Measurements from ENCODE around the gene P2RY14.

The P2RY14 gene

GRCh38 chr3:151224268-151224866 lies 54.0 kb downstream of the P2RY14 start:
- peaks cover 48% of the 10 kb centered on the region for H3K4me1 Mint-ChIP-seq
- no peak overlapping the region for H3K27ac Mint-ChIP-seq
- no peaks in the 10 kb centered on the region for H3K27me3 Mint-ChIP-seq
- DNase-seq (no peak), ATAC-seq (no peak)
- H3K9me3 Mint-ChIP-seq = peaks cover 25% of the 10 kb centered on the region in 2 donors
- no peak overlapping the region for H3K4me3 Mint-ChIP-seq

DNA sequence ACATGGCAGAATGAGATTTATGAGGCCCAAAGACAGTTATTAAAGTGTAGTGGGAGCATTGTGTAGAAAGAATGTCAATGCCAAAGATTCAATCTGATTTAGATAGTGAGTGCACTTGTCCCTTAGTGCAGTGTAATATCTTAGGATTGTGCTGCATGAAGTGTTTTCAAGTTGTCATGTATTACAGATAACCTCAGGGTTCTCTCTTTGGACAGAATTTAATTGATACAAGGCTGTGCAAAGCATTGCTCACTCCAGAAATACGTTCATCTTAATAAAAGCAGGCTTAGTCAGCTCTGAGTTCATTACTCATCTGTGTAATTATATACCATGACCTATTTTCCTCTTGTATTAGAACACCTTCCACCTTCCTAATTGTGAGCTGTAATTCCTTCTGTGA lies 59.3 kb downstream of the P2RY14 start:
- Mint-ChIP-seq H3K4me3 (no peak overlapping the region), H3K27ac (no peak overlapping the region), H3K27me3 (no peaks in the 10 kb centered on the region), H3K4me1 (peaks cover 26% of the 10 kb centered on the region), H3K9me3 (peaks cover 25% of the 10 kb centered on the region in 2 donors)
- ATAC-seq (peak; percentile 90), DNase-seq (no peak)

GRCh38 chr3:151218136-151218535 lies 60.2 kb downstream of the P2RY14 start:
- ATAC-seq = no peak
- H3K9me3 Mint-ChIP-seq = peaks cover 22 to 25% of the 10 kb centered on the region in 2 donors
- DNase-seq = no peak
- no peak overlapping the region for H3K27ac Mint-ChIP-seq
- peaks cover 31% of the 10 kb centered on the region for H3K4me1 Mint-ChIP-seq
- no peaks in the 10 kb centered on the region for H3K27me3 Mint-ChIP-seq
- H3K4me3 Mint-ChIP-seq = no peak overlapping the region

GRCh38 chr3:151216641-151217607 lies 61.4 kb downstream of the P2RY14 start:
- Mint-ChIP-seq H3K4me3 (no peak overlapping the region), H3K4me1 (peaks cover 31% of the 10 kb centered on the region), H3K9me3 (peaks cover 11 to 16% of the 10 kb centered on the region in 2 donors), H3K27me3 (no peaks in the 10 kb centered on the region), H3K27ac (no peak overlapping the region)
- no peak for DNase-seq
- no peak for ATAC-seq

GRCh38 chr3:151214459-151214858 lies 63.9 kb downstream of the P2RY14 start:
- Mint-ChIP-seq H3K27ac (no peak overlapping the region), H3K4me1 (peaks cover 53% of the 10 kb centered on the region), H3K27me3 (no peaks in the 10 kb centered on the region), H3K9me3 (no peaks in the 10 kb centered on the region), H3K4me3 (no peak overlapping the region)
- DNase-seq (no peak), ATAC-seq (no peak)

DNA sequence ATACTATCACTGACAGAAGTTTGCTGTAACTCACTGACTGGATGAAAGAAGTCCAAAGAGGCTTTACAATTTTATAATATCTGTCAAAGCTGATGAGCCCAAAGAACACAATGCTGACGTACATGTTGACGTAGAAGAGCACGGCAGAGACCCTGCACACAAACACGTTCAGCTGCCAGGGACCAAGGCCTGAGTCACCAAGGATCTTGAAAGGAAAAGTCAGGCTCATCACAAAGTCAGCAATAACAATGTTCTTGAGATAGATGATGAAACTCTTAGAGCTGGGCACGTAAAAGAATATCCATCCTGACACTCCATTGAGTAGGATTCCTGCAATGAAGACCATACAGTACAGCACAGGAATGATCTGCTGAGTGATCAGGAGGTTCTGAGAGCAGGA lies 64.5 kb downstream of the P2RY14 start:
- Mint-ChIP-seq H3K27me3 (no peaks in the 10 kb centered on the region), H3K27ac (no peak overlapping the region), H3K4me1 (peaks cover 53% of the 10 kb centered on the region), H3K4me3 (no peak overlapping the region), H3K9me3 (no peaks in the 10 kb centered on the region)
- DNase-seq (no peak), ATAC-seq (no peak)

DNA sequence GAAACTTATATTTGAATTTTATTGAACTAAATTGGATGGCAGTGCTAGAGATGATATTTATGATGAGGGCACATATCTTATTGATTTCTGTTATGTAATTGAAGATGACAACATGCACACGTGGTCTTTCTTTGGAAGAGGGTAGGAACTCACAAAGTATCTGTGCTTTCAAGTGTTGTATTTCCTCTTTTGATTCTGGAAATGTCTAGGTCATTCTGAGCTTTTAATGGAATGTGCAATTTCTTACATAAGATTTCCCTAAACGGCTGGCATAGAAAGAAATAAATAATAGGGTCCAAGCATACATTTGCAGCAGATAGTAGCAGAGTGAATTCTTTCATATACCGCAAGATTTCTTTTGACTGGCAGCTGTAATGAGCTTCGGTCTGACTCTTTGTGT lies 65.2 kb downstream of the P2RY14 start:
- H3K27ac Mint-ChIP-seq = no peak overlapping the region
- H3K4me3 Mint-ChIP-seq = no peak overlapping the region
- DNase-seq (no peak), ATAC-seq (no peak)
- peaks cover 59% of the 10 kb centered on the region for H3K4me1 Mint-ChIP-seq
- no peaks in the 10 kb centered on the region for H3K9me3 Mint-ChIP-seq
- no peaks in the 10 kb centered on the region for H3K27me3 Mint-ChIP-seq

GRCh38 chr3:151210676-151211381 lies 67.5 kb downstream of the P2RY14 start:
- Mint-ChIP-seq H3K27me3 (no peaks in the 10 kb centered on the region), H3K4me3 (peak overlapping the region; percentile 70 to 78), H3K27ac (peak overlapping the region; percentile 59 to 77), H3K4me1 (peaks cover 71% of the 10 kb centered on the region), H3K9me3 (no peaks in the 10 kb centered on the region)
- DNase-seq (no peak), ATAC-seq (peak; percentile 63)

DNA sequence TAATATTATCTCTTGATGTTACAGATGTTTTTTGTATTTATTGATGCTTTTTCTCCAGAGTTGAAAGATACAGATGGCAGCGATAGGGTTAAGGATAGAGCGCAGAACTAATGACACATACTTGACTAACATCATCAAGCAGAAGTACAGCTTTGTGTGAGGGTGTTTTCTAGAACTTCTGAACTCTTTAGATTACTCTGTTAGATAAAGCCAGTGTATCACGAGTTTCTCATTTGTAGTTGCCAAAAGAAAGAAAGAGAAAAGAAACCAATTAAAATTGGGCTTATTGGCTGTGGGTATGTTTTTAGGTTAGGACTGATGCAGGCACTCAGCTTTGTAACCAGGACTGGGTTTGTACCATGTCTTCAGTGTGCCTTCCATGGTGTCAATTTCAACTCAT lies 68.7 kb downstream of the P2RY14 start:
- peak; percentile 64 for ATAC-seq
- peak overlapping the region; percentile 32 to 64 for H3K4me3 Mint-ChIP-seq
- H3K4me1 Mint-ChIP-seq = peaks cover 80% of the 10 kb centered on the region
- H3K27me3 Mint-ChIP-seq = no peaks in the 10 kb centered on the region
- no peaks in the 10 kb centered on the region for H3K9me3 Mint-ChIP-seq
- peak overlapping the region; percentile 55 to 92 for H3K27ac Mint-ChIP-seq
- no peak for DNase-seq

GRCh38 chr3:151206201-151206600 lies 72.1 kb downstream of the P2RY14 start:
- no peak for DNase-seq
- H3K27ac Mint-ChIP-seq = peak overlapping the region; percentile 85 to 99
- peaks cover 75% of the 10 kb centered on the region for H3K4me1 Mint-ChIP-seq

DNA sequence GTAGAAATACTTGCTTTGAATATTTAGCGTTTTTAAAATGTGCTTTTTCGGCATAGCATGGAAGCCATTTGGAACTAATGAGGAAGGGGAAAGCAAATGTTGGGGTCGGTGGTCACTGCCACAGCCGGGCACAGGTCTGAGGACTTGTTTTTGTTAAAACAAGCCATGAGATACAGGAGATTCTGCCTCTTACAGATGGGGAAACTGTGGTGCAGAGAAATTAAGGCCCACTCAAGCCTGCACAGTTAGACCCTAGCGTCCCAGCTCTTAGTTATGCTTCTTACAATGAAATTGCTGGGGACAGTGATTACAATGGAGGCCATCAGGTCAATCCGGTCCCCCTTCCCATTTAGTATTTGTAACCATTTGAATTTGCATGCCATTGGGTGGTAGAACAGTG lies 72.9 kb downstream of the P2RY14 start:
- H3K9me3 Mint-ChIP-seq = no peaks in the 10 kb centered on the region
- DNase-seq (no peak), ATAC-seq (no peak)
- H3K4me3 Mint-ChIP-seq = peak overlapping the region; percentile 46 to 83
- H3K27me3 Mint-ChIP-seq = no peaks in the 10 kb centered on the region
- peak overlapping the region; percentile 85 to 99 for H3K27ac Mint-ChIP-seq
- peaks cover 69% of the 10 kb centered on the region for H3K4me1 Mint-ChIP-seq

More at GRCh38 chr3:151206201-151206600, 72.1 kb downstream of the P2RY14 start:
- H3K9me3 Mint-ChIP-seq = no peaks in the 10 kb centered on the region
- peak overlapping the region; percentile 46 to 83 for H3K4me3 Mint-ChIP-seq
- ATAC-seq = no peak
- H3K27me3 Mint-ChIP-seq = no peaks in the 10 kb centered on the region

DNA sequence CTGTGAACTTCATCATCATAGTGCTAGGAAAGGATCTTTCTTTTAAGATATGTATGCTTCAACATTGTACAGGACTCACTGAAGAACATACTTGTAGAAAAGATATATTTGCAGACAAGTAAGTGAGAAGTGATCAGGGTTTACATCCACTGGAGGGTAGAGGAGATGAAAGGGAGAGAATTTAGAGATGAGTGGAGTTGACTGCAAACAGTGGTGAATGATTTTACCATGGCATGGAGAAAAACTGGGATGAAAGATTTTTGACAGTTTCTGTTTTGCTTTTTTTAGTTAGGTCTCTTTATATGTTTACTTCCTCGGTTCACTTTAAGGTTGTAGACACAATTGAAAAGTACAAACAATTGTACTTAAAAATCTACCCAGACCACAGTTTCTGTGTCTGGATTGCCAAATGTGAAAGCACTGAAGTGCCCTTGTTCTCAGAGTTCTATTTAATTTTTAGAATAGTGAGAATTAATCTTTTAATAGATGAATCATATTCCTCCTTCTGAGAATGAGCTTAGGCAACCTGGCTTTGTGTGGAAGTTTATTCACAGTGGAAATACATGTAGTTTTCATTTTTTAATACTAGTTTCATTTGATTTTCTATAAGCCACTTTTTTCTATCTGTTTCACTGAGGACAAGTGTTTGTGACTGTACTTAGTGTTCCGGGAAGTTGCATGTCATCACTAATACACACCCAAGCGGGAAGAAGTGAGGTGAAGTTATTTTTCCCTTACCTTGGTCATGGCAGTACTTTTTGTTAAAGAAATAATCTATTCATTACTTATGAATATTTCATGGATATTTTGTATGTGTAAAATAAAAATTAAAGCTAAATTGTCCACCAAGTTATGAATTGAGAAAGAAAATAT lies 73.6 kb downstream of the P2RY14 start:
- DNase-seq = no peak
- Mint-ChIP-seq H3K27me3 (no peaks in the 10 kb centered on the region), H3K9me3 (no peaks in the 10 kb centered on the region), H3K4me1 (peaks cover 64% of the 10 kb centered on the region), H3K27ac (peak overlapping the region; percentile 85 to 99), H3K4me3 (peak overlapping the region; percentile 46 to 83)
- ATAC-seq = peak; percentile 48

DNA sequence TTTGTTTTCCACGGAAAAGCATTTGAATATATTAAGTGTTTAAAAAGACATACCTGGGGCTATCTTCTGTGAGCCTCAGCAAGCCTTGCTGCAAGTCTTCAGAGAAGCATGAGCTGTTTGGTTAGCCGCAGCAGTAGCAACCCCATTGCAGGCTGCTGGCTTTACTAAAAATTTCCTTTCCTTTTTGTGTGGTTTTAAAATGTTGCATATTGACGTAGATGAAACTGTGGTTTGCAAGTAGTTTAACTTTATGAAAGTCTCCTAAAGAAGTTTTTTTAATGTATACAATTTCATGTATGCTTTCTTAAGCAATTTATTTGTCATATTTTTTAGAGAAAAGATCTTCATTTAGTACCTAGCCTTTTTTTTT lies 75.3 kb downstream of the P2RY14 start, which contains the start of gene GPR171:
Gene GPR171, minus strand, starts transcription at position 166 of the 370 bp plus-strand sequence. CDS start 3,830 bp downstream, outside the sequence.
- ATAC-seq (peak; percentile 81), DNase-seq (peak; percentile 66 to 78)
- Mint-ChIP-seq H3K4me1 (peaks cover 63% of the 10 kb centered on the region), H3K27me3 (no peaks in the 10 kb centered on the region), H3K27ac (peak within 1 kb of the TSS; percentile 79 to 99), H3K9me3 (no peaks in the 10 kb centered on the region), H3K4me3 (peak within 1 kb of the TSS; percentile 76 to 88)

GRCh38 chr3:151201051-151201730 lies 77.2 kb downstream of the P2RY14 start:
- Mint-ChIP-seq H3K27me3 (no peaks in the 10 kb centered on the region), H3K9me3 (no peaks in the 10 kb centered on the region), H3K4me3 (peak overlapping the region; percentile 76 to 88), H3K27ac (peak overlapping the region; percentile 64 to 97), H3K4me1 (peaks cover 50% of the 10 kb centered on the region)
- DNase-seq = no peak
- ATAC-seq = no peak
